ENCODE results near the gene GRAMD1A. TPM values are rescaled to one million over a fixed set of nuclear protein-coding genes. Genes with fewer than 3 reads are reported as not detected.

The GRAMD1A gene
- total RNA-seq, 1 experiment from 2014 or later: 45.2 TPM

DNA sequence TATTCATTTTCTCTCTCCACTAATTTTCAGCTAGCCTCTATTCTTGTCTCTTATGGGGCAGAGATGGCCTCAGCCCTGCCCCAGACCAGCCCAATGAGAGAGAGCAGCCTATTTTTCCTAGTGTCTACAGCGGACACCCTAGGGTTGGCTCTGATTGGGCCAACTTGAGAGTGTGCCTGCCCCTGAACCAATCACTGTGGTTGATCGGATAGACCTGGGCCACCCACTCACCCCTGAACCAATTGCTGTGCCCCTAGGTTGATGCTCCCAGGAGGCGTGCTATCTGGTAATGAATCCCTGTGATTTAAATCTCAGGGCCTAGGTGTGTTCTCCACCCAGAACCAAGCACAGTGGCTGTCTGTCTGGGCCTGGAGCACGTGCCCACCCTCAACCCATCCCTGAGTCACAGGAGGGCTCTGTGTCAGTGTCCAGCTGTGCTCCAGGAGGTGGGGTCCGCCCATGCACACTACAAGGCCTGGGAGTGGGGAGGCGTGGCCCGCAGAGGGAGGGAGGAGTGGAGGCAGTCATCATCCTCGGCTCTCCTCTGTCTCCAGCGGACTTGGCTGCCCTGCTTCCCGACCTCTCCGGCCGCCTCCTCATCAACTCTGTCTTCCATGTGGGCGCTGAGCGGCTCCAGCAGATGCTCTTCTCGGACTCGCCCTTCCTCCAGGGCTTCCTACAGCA is 15.3 kb downstream of the GRAMD1A start:
- Histone ChIP-seq H3K27me3 (ENCODE audit: low read length) (no peaks in the 10 kb centered on the region), H4K20me1 (ENCODE audit: insufficient read depth, low read depth, low read length) (0 out of 2 replicates have a peak, but pooled peaks cover 2% of the 10 kb centered on the region), H3K9ac (ENCODE audit: low read length) (no peak overlapping the region), H3K79me2 (ENCODE audit: low read length) (no peaks in the 10 kb centered on the region), H3K27ac (ENCODE audit: low read length) (no peak overlapping the region), H3K4me3 (ENCODE audit: low read length) (no peak overlapping the region), H2AFZ (ENCODE audit: low read length) (no peak overlapping the region), H3K9me3 (ENCODE audit: low read length) (no peaks in the 10 kb centered on the region), H3K4me2 (ENCODE audit: low read depth, low read length, poor library complexity, severe bottlenecking) (no peak overlapping the region), H3K9me2 (replicated peaks; ENCODE audit: insufficient read depth, low read length) (no peaks in the 10 kb centered on the region), H3K4me1 (ENCODE audit: low read length) (no peaks in the 10 kb centered on the region), H3K36me3 (ENCODE audit: insufficient read depth, low read length) (peaks cover 23% of the 10 kb centered on the region)
- DNase-seq: no peak

DNA sequence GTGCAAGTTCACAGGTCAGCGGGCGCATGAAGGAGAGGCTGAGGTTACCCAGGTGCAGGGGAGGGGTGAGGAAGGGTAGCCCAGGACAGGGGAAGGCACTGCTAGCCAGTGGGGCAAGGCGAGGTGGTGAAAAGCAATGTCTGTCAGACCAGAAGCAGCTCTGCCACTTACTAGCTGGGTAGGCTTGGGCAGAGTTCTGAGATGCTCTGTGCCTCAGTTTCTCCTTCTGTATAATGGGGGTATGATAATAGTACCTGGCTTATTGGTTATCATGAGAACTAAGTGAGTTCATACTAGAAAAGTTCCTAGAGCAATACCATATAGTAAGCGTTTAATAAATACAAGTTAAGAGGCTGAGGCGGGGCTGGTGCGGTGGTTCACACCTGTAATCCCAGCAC is 15.8 kb downstream of the GRAMD1A start:
- Histone ChIP-seq H3K79me2 (ENCODE audit: low read length) (no peaks in the 10 kb centered on the region), H3K4me3 (ENCODE audit: low read length) (no peak overlapping the region), H3K4me2 (ENCODE audit: low read depth, low read length, poor library complexity, severe bottlenecking) (no peak overlapping the region), H3K9me2 (replicated peaks; ENCODE audit: insufficient read depth, low read length) (no peaks in the 10 kb centered on the region), H3K9ac (ENCODE audit: low read length) (no peak overlapping the region), H4K20me1 (ENCODE audit: insufficient read depth, low read depth, low read length) (0 out of 2 replicates have a peak, but pooled peaks cover 2% of the 10 kb centered on the region), H3K4me1 (ENCODE audit: low read length) (no peaks in the 10 kb centered on the region), H3K9me3 (ENCODE audit: low read length) (no peaks in the 10 kb centered on the region), H3K27ac (ENCODE audit: low read length) (no peak overlapping the region), H3K27me3 (ENCODE audit: low read length) (no peaks in the 10 kb centered on the region), H3K36me3 (ENCODE audit: insufficient read depth, low read length) (peaks cover 20% of the 10 kb centered on the region), H2AFZ (ENCODE audit: low read length) (no peak overlapping the region)
- DNase-seq: no peak

DNA sequence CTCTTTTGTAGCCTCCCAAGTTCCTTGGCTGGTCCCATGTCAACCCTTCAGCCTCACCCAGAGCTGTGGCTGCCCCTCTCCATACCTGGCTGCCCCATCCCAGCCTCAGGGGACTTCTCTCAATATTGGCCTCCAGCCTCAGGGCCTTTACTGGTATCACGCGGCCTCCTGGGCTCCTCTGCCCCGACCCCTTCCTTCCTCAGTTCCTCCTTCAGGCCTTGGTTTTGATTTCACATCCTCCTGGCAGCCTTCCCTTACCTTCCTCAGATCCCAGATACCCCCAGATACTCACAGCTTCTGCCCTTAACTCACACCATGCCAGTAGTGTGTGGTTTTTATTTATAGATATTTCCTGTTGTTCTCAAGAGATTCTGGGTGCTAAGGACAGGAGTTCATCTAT is 17.4 kb downstream of the GRAMD1A start:
- no peak overlapping the region for H3K4me3 ChIP-seq (ENCODE audit: low read length)
- H2AFZ ChIP-seq (ENCODE audit: low read length): no peak overlapping the region
- H3K27me3 ChIP-seq (ENCODE audit: low read length): no peaks in the 10 kb centered on the region
- DNase-seq: no peak
- H3K79me2 ChIP-seq (ENCODE audit: low read length): no peaks in the 10 kb centered on the region
- peaks cover 15% of the 10 kb centered on the region for H3K36me3 ChIP-seq (ENCODE audit: insufficient read depth, low read length)
- H3K27ac ChIP-seq (ENCODE audit: low read length): no peak overlapping the region
- no peaks in the 10 kb centered on the region for H3K9me2 ChIP-seq (replicated peaks; ENCODE audit: insufficient read depth, low read length)
- no peak overlapping the region for H3K9ac ChIP-seq (ENCODE audit: low read length)
- H4K20me1 ChIP-seq (ENCODE audit: insufficient read depth, low read depth, low read length): 0 out of 2 replicates have a peak, but pooled peaks cover 2% of the 10 kb centered on the region
- H3K4me2 ChIP-seq (ENCODE audit: low read depth, low read length, poor library complexity, severe bottlenecking): no peak overlapping the region
- H3K4me1 ChIP-seq (ENCODE audit: low read length): no peaks in the 10 kb centered on the region
- no peaks in the 10 kb centered on the region for H3K9me3 ChIP-seq (ENCODE audit: low read length)

DNA sequence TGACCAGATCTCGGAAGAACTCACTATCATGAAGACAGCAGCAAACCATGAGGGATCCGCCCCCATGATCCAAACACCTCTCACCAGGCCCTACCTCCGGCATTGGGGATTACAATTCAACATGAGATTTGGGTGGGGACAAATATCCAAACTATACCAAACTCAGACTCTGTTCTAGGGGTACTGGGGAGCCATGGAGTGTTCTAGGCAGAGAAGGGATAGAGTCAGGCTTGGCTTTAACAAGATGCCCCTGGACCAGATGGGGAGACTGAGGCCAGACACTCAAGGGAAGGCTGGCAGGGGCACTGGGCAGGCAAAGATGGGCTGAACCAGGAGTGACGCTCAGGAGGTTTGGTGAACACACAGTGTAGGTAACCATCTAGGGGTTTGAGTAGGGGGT is 18.3 kb downstream of the GRAMD1A start:
- H3K9ac ChIP-seq (ENCODE audit: low read length): no peak overlapping the region
- H3K27me3 ChIP-seq (ENCODE audit: low read length): no peaks in the 10 kb centered on the region
- no peak overlapping the region for H3K27ac ChIP-seq (ENCODE audit: low read length)
- no peaks in the 10 kb centered on the region for H3K9me3 ChIP-seq (ENCODE audit: low read length)
- no peak overlapping the region for H2AFZ ChIP-seq (ENCODE audit: low read length)
- 0 out of 2 replicates have a peak, but pooled peaks cover 2% of the 10 kb centered on the region for H4K20me1 ChIP-seq (ENCODE audit: insufficient read depth, low read depth, low read length)
- no peak overlapping the region for H3K4me2 ChIP-seq (ENCODE audit: low read depth, low read length, poor library complexity, severe bottlenecking)
- no peaks in the 10 kb centered on the region for H3K4me1 ChIP-seq (ENCODE audit: low read length)
- DNase-seq: no peak
- H3K9me2 ChIP-seq (replicated peaks; ENCODE audit: insufficient read depth, low read length): no peaks in the 10 kb centered on the region
- H3K36me3 ChIP-seq (ENCODE audit: insufficient read depth, low read length): peaks cover 12% of the 10 kb centered on the region; the same call in 1 of the 2 replicates
- H3K79me2 ChIP-seq (ENCODE audit: low read length): no peaks in the 10 kb centered on the region
- H3K4me3 ChIP-seq (ENCODE audit: low read length): no peak overlapping the region

DNA sequence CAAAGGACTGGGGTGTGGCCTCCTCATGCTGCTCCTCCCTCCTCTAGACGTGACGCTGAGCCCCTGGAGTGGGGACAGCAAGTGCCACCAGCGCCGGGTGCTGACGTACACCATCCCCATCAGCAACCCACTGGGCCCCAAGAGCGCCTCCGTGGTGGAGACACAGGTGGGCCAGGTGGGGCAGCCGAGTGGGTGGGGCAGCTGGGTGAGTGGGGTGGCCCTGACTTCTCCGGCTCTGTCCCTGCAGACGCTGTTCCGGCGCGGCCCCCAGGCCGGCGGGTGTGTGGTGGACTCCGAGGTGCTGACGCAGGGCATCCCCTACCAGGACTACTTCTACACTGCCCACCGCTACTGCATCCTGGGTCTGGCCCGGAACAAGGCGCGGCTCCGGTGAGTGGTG is 19.0 kb downstream of the GRAMD1A start:
- Histone ChIP-seq H3K9ac (ENCODE audit: low read length) (no peak overlapping the region), H3K4me1 (ENCODE audit: low read length) (no peaks in the 10 kb centered on the region), H4K20me1 (ENCODE audit: insufficient read depth, low read depth, low read length) (0 out of 2 replicates have a peak, but pooled peaks cover 2% of the 10 kb centered on the region), H3K27ac (ENCODE audit: low read length) (no peak overlapping the region), H3K9me3 (ENCODE audit: low read length) (no peaks in the 10 kb centered on the region), H3K27me3 (ENCODE audit: low read length) (no peaks in the 10 kb centered on the region), H3K4me3 (ENCODE audit: low read length) (no peak overlapping the region), H2AFZ (ENCODE audit: low read length) (no peak overlapping the region), H3K9me2 (replicated peaks; ENCODE audit: insufficient read depth, low read length) (no peaks in the 10 kb centered on the region), H3K36me3 (ENCODE audit: insufficient read depth, low read length) (peaks cover 12% of the 10 kb centered on the region; the same call in 1 of the 2 replicates), H3K79me2 (ENCODE audit: low read length) (no peaks in the 10 kb centered on the region), H3K4me2 (ENCODE audit: low read depth, low read length, poor library complexity, severe bottlenecking) (no peak overlapping the region)
- no peak for DNase-seq

DNA sequence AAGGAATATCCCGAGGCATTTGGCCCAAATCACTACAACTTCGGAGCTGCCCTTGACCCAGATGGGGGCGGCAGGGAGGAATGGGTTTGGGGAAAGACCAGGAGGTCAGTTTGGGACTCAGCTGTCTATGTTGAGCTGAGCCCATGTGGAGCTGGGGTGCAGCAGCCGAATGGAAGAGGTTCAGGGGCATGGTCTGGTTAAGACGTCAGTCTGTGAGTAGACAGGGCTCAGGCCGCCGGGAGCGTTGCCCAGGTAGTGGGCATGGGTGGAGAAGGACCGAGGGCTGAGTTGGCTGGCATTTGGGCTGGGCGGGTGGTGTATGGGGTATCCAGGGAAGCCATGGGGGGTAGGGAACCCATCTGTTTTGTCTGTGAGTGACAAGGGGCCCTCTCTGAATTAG is 20.9 kb downstream of the GRAMD1A start:
- Histone ChIP-seq H3K79me2 (ENCODE audit: low read length) (no peaks in the 10 kb centered on the region), H3K4me2 (ENCODE audit: low read depth, low read length, poor library complexity, severe bottlenecking) (no peak overlapping the region), H3K9me3 (ENCODE audit: low read length) (no peaks in the 10 kb centered on the region), H3K9me2 (replicated peaks; ENCODE audit: insufficient read depth, low read length) (no peaks in the 10 kb centered on the region), H3K27ac (ENCODE audit: low read length) (no peak overlapping the region), H3K9ac (ENCODE audit: low read length) (no peak overlapping the region), H3K36me3 (ENCODE audit: insufficient read depth, low read length) (peaks cover 5% of the 10 kb centered on the region; the same call in 1 of the 2 replicates), H3K4me3 (ENCODE audit: low read length) (no peak overlapping the region), H3K4me1 (ENCODE audit: low read length) (no peaks in the 10 kb centered on the region), H4K20me1 (ENCODE audit: insufficient read depth, low read depth, low read length) (0 out of 2 replicates have a peak, but pooled peaks cover 2% of the 10 kb centered on the region), H2AFZ (ENCODE audit: low read length) (no peak overlapping the region), H3K27me3 (ENCODE audit: low read length) (no peaks in the 10 kb centered on the region)
- DNase-seq: no peak

DNA sequence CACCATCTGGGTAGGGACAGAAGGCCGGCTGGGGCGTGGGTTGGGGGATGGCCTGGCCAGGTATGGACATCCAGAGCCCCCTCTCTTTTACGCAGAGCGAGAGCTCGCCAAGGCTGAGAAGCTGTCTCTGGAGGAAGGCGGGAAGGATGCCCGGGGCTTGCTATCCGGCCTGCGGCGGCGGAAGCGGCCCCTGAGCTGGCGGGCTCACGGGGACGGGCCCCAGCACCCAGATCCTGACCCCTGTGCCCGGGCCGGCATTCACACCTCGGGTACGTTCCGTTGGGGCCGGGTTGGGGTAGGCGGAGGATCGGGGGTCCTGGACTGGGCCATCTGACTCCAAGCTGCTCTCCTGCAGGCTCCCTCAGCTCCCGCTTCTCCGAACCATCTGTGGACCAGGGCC is 21.5 kb downstream of the GRAMD1A start:
- no peak overlapping the region for H3K27ac ChIP-seq (ENCODE audit: low read length)
- H3K36me3 ChIP-seq (ENCODE audit: insufficient read depth, low read length): peaks cover 5% of the 10 kb centered on the region; the same call in 1 of the 2 replicates
- H4K20me1 ChIP-seq (ENCODE audit: insufficient read depth, low read depth, low read length): 0 out of 2 replicates have a peak, but pooled peaks cover 2% of the 10 kb centered on the region
- H3K9me3 ChIP-seq (ENCODE audit: low read length): no peaks in the 10 kb centered on the region
- no peaks in the 10 kb centered on the region for H3K79me2 ChIP-seq (ENCODE audit: low read length)
- H3K9me2 ChIP-seq (replicated peaks; ENCODE audit: insufficient read depth, low read length): no peaks in the 10 kb centered on the region
- no peaks in the 10 kb centered on the region for H3K27me3 ChIP-seq (ENCODE audit: low read length)
- H3K4me1 ChIP-seq (ENCODE audit: low read length): no peaks in the 10 kb centered on the region
- H3K4me2 ChIP-seq (ENCODE audit: low read depth, low read length, poor library complexity, severe bottlenecking): no peak overlapping the region
- DNase-seq: no peak
- H2AFZ ChIP-seq (ENCODE audit: low read length): no peak overlapping the region
- H3K4me3 ChIP-seq (ENCODE audit: low read length): no peak overlapping the region
- no peak overlapping the region for H3K9ac ChIP-seq (ENCODE audit: low read length)

DNA sequence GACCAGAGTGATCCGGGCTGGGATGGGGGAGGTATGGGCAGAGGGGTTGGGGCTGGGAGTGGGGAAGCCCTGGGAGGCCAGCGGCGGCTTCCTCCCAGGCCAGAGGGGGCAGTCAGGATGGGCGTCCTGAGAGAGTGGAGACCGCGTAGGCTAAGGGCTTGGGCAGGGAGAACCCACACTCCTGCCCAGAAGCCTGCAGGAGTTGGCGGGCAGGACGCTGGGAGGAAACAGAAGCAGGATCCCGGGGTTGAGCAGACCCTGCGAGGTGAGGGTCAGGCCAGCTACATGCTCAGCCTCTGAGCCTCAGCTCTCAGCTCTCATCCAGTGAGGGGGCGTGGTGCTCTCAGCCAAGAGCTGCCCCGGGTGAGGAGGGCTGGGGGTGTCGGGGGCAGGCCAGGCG is 22.3 kb downstream of the GRAMD1A start:
- H3K9me3 ChIP-seq (ENCODE audit: low read length): no peaks in the 10 kb centered on the region
- H3K9me2 ChIP-seq (replicated peaks; ENCODE audit: insufficient read depth, low read length): no peaks in the 10 kb centered on the region
- H3K27me3 ChIP-seq (ENCODE audit: low read length): no peaks in the 10 kb centered on the region
- H3K4me1 ChIP-seq (ENCODE audit: low read length): no peaks in the 10 kb centered on the region
- no peak for DNase-seq
- H3K27ac ChIP-seq (ENCODE audit: low read length): no peak overlapping the region
- 0 out of 2 replicates have a peak, but pooled peaks cover 2% of the 10 kb centered on the region for H4K20me1 ChIP-seq (ENCODE audit: insufficient read depth, low read depth, low read length)
- H3K79me2 ChIP-seq (ENCODE audit: low read length): no peaks in the 10 kb centered on the region
- H3K36me3 ChIP-seq (ENCODE audit: insufficient read depth, low read length): peaks cover 9% of the 10 kb centered on the region; the same call in 1 of the 2 replicates
- no peak overlapping the region for H3K9ac ChIP-seq (ENCODE audit: low read length)
- H3K4me2 ChIP-seq (ENCODE audit: low read depth, low read length, poor library complexity, severe bottlenecking): no peak overlapping the region
- H2AFZ ChIP-seq (ENCODE audit: low read length): no peak overlapping the region
- H3K4me3 ChIP-seq (ENCODE audit: low read length): no peak overlapping the region
